Measurements from ENCODE around the gene TMEM260.
A peak's percentile ranks its signal among the peaks of the same experiment; 100 is the strongest.

TMEM260 gene

GRCh38 chr14:56554301-56554700 lies 25.3 kb upstream of the TMEM260 start:
- no peak overlapping the region for H3K4me3 ChIP-seq (ENCODE audit: low read depth, low read length)
- TF ChIP-seq, protein P1, sequence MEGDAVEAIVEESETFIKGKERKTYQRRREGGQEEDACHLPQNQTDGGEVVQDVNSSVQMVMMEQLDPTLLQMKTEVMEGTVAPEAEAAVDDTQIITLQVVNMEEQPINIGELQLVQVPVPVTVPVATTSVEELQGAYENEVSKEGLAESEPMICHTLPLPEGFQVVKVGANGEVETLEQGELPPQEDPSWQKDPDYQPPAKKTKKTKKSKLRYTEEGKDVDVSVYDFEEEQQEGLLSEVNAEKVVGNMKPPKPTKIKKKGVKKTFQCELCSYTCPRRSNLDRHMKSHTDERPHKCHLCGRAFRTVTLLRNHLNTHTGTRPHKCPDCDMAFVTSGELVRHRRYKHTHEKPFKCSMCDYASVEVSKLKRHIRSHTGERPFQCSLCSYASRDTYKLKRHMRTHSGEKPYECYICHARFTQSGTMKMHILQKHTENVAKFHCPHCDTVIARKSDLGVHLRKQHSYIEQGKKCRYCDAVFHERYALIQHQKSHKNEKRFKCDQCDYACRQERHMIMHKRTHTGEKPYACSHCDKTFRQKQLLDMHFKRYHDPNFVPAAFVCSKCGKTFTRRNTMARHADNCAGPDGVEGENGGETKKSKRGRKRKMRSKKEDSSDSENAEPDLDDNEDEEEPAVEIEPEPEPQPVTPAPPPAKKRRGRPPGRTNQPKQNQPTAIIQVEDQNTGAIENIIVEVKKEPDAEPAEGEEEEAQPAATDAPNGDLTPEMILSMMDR (IDR thresholded peaks at IDR 0.05; ENCODE audit: low read depth, low read length): no peak

GRCh38 chr14:56555921-56556570 lies 23.6 kb upstream of the TMEM260 start:
- no peak overlapping the region for H3K4me3 ChIP-seq (ENCODE audit: low read depth, low read length)
- TF ChIP-seq, protein P1 (IDR thresholded peaks at IDR 0.05; ENCODE audit: low read depth, low read length): peak; percentile 32; the same call in 1 of the 2 replicates

DNA sequence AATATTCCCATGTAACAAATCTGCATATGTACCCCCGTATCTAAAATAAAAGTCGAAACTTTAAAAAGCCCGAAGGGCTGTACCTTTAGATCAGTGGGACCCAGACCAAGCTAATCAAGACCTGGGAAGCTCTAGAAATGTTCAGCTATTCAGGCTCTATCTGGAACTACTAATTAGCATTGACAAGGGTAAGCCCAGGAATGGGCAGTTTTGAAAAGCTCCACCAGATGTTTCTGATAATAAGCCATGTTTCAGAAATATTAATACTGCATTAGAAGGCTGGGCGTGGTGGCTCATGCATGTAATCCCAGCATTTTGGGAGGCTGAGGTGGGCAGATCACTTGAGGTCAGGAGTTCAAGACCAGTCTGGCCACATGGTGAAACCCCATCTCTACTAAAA lies 20.4 kb upstream of the TMEM260 start:
- TF ChIP-seq, protein P1 (IDR thresholded peaks at IDR 0.05; ENCODE audit: low read depth, low read length): no peak
- no peak overlapping the region for H3K4me3 ChIP-seq (ENCODE audit: low read depth, low read length)

DNA sequence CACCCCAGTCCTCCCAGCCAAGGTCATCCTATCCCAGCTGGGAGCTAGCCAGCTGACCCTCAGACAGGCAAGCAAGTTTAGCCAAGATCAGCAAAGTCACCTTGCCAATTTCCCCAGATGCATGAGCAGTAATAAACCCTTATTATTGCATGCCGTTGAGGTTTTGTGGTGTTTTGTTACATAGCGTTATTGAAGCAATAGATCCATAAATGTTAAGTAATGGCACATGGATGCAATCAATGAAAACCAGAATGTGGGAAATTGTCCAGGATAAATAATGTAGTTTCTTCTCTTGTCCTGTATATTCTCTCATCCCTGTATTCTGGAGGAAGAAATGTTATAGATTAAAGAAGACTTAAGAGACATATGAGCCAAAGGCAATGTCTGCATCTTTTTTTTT lies 18.0 kb upstream of the TMEM260 start:
- no peak overlapping the region for H3K4me3 ChIP-seq (ENCODE audit: low read depth, low read length)
- TF ChIP-seq, protein P1 (IDR thresholded peaks at IDR 0.05; ENCODE audit: low read depth, low read length): no peak

GRCh38 chr14:56562883-56563282 lies 16.7 kb upstream of the TMEM260 start:
- H3K4me3 ChIP-seq (ENCODE audit: low read depth, low read length): no peak overlapping the region
- TF ChIP-seq, protein P1 (IDR thresholded peaks at IDR 0.05; ENCODE audit: low read depth, low read length): no peak

- TF ChIP-seq, protein P1 (IDR thresholded peaks at IDR 0.05; ENCODE audit: low read depth, low read length): no peak
- H3K4me3 ChIP-seq (ENCODE audit: low read depth, low read length): no peak overlapping the region
Measured at GRCh38 chr14:56569174-56569573, 10.4 kb upstream of the TMEM260 start.

DNA sequence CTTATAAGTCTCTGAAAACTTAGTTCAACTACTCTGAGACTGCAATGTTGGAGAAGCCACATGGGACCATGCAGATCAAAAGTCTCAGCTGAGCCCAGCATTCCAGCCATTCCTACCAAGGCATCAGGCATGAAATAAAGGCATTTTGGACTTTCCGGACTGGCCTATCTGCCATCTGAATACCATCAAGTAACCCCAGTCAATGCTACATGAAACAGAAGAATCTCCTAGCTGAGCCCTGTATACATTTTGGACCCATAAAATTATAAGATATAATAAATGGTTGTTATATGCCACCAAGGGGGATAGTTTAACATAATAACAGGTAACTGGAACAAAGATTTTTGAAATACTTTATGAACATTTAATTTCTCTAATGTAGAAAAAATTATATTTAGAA lies 9.3 kb upstream of the TMEM260 start:
- H3K4me3 ChIP-seq (ENCODE audit: low read depth, low read length): no peak overlapping the region
- TF ChIP-seq, protein P1 (IDR thresholded peaks at IDR 0.05; ENCODE audit: low read depth, low read length): no peak
